ENCODE measurements around the gene PRR33. TPM values are rescaled to one million over a fixed set of nuclear protein-coding genes. Genes with fewer than 3 reads are reported as not detected.
"Not testable (repeated sequence)": the region's sequence is repeated elsewhere in the genome, so short reads cannot be mapped to it uniquely, and the experiment has no call there.

PRR33 gene
- total RNA-seq, 1 experiment from 2014 or later = not detected

DNA sequence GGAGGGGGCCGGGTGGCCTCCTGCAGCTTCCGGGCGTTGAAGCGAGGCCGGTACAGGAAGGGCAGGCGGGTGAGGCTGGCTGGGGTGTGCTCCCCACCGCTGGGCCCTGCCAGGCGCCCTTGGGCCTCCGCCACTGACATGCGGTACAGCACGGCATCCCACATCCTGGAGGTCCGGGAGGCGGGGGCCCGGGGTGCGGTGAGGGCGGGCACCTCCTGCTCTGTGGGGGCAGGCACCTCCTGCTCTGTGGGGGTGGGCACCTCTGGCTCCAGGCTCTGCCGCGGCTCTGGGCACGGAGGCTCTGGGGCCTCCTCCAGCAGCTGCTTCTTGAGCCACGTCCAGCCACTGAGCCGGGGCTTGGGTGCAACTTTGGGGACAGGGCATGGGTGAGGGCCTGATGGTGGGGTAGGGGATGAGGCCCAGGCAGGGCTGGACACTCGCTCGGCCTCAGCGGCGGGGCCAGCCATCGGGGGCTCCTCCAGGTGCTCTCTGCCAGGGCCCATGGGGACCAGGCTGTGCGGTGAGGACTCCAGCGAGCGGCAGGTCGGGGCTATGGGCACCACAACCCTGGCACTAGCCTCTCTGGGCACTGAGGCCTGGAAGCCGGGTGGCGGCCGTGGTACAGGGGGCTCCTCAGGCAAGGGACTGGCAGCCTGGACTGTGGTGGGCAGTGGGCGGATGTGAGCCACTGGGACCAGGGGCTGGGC, 2.3 kb downstream of the PRR33 start:
- DNase-seq (ENCODE audit: low spot score) = no peak

- no peak for DNase-seq (ENCODE audit: low spot score)
These were observed 2.9 kb downstream of the PRR33 start for GRCh38 chr11:1888811-1889210.

- DNase-seq (ENCODE audit: low spot score) = no peak
These were observed 3.3 kb downstream of the PRR33 start for GRCh38 chr11:1888347-1888753.

DNA sequence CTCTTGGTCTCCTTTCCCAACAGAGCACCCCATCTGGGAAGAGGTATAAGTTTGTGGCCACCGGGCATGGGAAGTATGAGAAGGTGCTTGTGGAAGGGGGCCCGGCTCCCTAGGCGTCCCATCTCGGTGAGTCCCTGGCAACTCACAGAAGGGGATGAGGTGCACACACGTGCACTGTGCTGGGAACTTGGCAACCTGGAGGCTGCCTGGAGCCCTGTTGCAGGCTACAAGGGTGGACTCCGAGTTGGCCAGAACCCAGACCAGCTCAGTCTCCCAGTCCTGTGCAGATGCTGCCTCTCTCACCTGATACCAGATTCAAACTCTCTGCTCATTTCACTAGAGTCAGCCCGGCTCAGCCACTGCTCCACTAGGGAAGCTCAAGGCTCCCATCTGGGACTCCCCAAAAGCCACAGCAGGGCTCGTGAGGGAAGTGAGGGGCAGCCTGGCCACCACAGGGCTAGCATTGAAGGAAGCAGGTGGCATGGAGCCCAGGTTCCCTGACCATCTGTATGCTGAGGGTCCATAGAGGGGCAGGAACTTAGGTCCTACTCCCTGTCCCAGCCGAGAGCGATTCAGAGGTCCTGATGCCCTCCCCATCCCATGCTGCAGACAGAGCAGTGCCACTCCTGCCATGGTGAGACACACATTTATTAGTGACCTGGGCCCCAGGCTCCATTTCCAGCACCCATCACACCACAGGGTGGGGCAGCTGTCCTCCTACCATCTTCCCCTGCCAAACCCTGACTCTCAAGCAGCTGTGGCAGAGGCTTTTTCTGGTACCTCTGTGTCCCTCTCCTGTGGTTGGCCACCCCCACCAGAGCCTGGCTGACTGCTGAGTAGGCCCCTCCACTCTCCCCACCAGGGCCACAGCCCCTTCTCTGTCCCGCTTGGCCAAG, 4.0 kb downstream of the PRR33 start:
- no peak for DNase-seq (ENCODE audit: low spot score)

GRCh38 chr11:1886551-1886950, 5.1 kb downstream of the PRR33 start:
- not testable (repeated sequence) for DNase-seq (ENCODE audit: low spot score)

DNA sequence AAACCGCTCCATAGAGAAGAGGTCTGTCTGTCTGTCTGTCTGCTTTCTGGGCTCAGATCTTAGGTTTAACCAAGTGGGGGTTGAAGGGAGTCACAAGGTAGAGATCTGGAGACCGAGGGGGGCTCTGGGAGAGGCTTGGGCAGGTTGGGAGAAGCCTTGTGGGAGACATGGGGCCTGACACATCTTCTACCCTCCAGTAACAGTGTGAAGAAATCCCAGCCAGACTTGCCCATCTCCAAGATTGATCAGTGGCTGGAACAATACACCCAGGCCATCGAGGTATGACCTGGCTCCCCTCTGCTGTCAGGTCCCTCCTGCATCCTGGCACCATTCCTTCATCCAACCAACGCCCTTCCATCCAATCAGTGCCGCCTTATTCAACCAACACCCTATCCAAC, 7.4 kb downstream of the PRR33 start:
- no peak for DNase-seq (ENCODE audit: low spot score)

DNA sequence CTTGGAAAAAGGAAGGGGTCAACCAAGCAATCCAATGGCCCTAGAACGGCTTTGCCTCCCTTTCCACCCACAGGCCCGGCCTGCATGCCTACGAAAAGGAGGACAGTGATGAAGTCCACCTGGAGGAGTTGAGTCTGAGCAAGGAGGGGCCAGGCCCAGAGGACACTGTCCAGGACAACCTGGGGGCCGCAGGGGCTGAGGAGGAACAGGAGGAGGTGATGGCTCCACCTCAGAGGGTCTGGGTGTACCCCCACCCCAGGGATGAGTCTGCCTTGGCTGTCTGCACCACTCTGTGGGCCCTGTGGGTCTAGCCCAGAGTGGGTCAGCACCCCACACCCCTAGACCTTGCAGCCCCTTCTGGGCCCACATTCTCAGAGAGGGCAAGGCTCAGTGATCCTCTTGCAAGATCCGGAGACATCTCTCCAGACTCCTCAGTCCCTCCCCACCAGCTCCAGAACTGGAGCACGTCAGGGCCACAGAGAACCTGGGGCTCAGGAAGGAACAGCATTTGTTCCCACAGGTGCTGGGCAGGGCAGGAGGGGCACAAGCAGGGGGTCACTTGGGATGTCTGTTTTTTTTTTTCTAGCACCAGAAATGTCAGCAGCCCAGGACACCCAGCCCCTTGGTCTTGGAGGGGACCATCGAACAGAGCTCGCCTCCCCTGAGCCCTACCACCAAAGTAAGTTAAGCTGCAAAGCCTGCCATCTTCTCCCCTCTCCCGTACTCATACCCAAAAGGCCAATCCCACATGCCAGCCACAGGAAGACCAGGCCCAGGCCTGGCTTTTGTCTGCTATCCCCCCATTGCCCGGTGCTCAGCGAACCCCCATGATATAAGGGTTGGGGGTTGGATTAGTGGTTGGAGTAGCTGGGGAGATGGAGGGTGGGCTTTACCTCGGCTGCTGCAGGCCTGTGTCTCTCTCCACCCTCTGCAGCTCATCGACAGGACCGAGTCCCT, 8.1 kb downstream of the PRR33 start:
- no peak for DNase-seq (ENCODE audit: low spot score)

DNA sequence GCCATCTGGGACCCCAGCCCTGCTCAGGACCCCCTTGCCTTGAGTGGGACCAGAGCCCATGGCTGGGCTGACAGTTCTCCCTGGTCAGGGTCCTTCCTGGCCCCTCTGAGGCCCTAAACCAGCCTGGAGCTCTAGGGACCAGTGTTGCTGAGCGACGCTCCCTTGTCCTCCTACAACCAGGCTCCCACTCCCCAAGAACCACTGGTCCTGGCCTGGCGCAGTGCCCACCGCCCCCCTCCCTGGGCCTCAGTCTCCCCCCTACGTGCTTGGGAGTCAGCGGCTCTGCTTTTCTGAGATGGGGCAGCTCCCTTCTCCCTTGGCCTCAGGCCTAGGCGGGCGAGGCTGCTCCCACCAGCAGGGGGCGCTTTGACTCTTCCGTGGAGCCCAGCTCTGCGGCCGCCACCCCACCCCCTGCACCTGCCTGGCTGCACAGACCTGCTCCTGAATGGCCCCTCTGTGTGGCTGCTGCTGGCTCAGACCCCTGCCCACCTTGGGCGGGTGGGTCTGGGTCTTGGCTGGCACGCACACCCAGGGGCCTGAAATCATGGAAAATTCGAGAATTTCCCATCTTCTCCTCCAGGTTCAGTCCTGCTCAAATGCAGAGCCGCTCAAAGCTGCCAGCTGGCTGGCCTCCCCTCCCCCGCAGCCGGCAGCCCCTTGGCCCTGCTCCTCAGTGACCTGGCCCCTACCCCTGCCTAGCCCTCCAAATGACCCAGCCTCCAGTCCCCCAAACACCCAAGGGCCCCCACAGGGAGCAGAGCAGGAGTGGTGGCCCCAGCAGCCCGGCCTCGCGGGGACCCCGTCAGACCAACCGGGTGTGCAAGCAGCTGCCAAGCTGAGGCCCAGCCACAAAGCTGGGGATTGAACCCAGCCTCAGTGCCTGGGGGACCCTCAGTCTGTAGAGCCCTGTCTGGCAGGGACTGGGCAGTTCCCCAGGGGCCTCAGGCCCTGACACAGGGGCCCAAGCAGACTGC, 9.1 kb downstream of the PRR33 start:
- DNase-seq (ENCODE audit: low spot score) = peak; percentile 60

GRCh38 chr11:1881442-1882264, 10.0 kb downstream of the PRR33 start:
- no peak for DNase-seq (ENCODE audit: low spot score)

DNA sequence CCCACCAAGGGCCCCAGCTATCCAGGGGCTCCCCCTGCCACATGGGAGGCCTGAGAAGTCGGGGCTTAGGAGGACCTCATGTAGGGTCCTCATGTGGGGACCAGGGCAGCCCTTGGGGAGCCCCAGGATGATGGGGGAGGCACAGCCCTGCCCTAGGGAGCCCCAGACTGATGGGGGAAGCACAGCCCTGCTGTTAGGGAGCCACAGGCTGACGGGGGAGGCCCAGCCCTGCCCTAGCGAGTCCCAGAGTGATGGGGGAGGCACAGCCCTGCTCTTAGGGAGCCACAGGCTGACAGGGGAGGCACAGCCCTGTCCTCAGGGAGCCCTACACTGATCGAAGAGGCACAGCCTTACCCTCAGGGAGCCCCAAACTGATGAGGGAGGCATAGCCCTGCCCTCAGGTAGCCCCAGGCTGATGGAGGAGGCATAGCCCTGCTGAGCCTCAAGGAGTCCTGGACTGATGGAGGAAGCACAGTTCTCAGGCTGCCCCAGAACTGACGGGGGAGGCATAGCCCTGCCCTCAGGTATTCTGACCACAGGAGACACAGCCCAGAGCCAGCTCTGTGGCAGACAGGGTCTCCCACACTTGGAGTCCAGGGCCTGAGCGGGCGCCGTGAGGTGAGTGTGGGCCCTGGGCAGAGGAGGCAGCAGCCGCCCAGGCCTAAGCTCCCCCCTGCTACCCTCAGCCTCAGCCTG, 10.8 kb downstream of the PRR33 start:
- DNase-seq (ENCODE audit: low spot score) = no peak

DNA sequence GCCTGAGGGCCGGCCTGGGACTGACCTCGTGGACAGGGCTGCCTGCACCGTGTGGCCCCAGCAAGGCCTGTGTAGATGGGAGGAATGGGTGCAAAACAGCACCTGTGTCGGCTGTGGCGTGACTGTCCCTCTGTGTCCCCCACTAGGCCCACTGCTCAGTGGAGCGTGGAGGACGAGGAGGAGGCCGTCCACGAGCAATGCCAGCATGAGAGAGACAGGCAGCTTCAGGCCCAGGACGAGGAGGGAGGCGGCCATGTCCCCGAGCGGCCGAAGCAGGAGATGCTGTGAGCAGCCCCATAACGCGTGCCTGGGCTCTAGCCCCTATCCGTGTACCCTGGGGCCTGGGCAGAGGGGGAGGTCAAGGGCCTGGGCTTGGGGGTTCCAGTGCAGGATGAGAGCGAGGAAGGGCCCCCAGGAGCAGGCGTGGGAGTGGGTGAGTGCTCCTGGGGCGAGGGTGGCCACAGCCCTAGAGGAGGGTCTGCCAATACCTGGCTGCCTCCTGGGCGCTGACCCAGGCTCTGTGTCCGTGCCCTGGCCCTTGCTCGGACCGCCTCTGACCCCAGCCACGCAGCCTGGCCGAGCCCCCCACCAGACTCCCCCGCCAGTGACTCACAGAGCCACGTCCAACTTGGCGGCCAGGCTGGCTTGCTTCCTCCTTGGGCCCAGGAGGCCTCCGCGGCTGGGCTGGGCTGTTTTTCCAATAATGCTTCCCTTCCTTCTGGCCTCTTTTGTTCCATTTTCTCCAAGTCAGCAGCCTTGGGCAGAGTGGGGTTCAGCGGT, 11.6 kb downstream of the PRR33 start:
- DNase-seq (ENCODE audit: low spot score) = no peak

DNA sequence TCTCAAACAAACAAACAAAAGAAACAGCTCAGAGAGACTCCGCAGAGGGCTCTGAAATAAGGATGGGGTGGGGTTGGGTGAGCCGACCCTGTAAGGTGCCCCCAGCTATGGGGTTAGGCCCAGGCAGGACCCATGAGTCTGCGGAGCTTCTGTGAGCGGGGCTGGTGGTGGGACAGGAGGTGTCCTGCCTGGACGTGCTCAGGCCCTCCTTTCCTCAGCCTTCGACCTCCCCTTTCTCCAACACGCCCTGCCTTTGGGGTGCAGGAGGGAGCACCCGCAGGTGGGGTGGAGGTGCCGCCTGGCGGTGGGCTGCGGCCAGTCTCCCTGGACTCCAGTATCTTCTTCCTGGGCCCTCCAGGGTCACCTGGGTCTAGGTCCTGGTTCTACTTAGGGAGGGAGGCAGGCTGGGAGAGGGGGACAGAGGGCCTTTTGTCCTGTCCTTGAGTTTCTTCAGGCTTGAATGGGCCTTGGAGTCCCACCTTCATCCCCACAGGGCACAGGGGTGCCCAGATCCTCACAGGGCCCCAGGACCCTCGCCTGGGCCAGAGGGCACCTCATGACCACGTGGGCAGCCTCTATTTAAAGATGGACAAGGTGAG, 12.3 kb downstream of the PRR33 start:
- no peak for DNase-seq (ENCODE audit: low spot score)

GRCh38 chr11:1878137-1879031, 13.3 kb downstream of the PRR33 start:
- DNase-seq (ENCODE audit: low spot score) = no peak

- DNase-seq (ENCODE audit: low spot score) = no peak
These were observed 14.2 kb downstream of the PRR33 start for GRCh38 chr11:1877211-1878136.

DNA sequence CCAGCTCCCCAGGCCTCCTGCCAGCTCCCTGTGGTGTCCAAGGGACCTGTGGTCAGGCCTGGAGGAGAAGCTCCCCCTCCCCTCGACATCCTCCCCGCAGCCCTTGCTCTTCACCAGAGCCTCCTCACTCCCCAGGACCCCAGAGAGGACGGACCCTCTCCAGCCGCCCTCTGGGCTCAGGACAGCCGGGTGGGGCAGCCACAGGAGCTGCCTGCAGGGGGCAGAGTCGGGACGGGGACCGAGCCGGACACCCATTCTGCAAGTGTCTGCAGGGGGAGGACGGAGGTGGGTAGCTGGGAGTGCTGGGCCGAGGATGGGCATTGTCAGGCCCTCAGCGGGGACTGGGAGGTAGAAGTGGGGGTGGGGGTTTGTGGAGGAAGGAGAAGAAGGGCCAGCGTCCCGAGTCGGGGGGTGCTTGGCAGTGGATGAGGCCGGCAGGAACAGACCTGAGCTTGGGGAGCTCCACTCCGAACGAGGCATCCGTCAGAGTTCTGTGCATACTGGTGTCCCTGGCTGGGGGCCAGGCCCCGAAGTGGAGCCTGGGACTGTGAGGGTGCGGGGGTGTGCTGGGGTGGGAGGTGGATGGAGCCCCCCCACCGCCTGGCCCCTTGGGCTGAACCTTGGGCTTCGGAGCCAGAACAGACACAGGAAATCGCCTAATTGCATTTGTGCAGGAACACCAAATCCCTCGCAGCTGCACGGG, 15.2 kb downstream of the PRR33 start:
- peak; percentile 15 for DNase-seq (ENCODE audit: low spot score)

All from A172 (cell line).